SK-N-SH (cell line): ENCODE data around the gene AREL1.

Source experiments
- CTCF ChIP-seq: fragments of 200-600 bp; sonication (generic); IDR thresholded peaks from 2 replicates; pipeline ENCODE4 v1.6.1; 2017; ENCODE audit warnings: antibody characterized with exemption, mild to moderate bottlenecking, moderate library complexity
- JUND ChIP-seq: IDR thresholded peaks from 2 replicates; pipeline ENCODE4 v1.4.0; 2012
- MAX ChIP-seq: IDR thresholded peaks from 2 replicates; pipeline ENCODE4 v1.4.0; 2012; ENCODE audit warnings: low read depth
- RCOR1 ChIP-seq: fragments of 150-350 bp; IDR thresholded peaks from 2 replicates; pipeline ENCODE4 v1.6.1; 2017; ENCODE audit warnings: antibody characterized with exemption, low read length
- REST ChIP-seq: IDR thresholded peaks from 2 replicates; pipeline ENCODE4 v1.6.1; 2012; ENCODE audit warnings: mild to moderate bottlenecking, low read depth, low read length, moderate library complexity
- SIN3A ChIP-seq: IDR thresholded peaks from 2 replicates; pipeline ENCODE4 v1.6.1; 2012; ENCODE audit warnings: low read depth, mild to moderate bottlenecking, low read length, moderate library complexity, borderline replicate concordance
- TCF12 ChIP-seq: IDR thresholded peaks from 2 replicates; pipeline ENCODE4 v1.4.0; 2012
- USF1 ChIP-seq: IDR thresholded peaks from 2 replicates; pipeline ENCODE4 v1.4.0; 2012; ENCODE audit warnings: low read depth, borderline replicate concordance

- TF ChIP-seq CTCF (no peak), SIN3A (no peak), REST (no peak), USF1 (no peak), RCOR1 (no peak), JUND (no peak), MAX (no peak), TCF12 (no peak)
These were observed 92.0 kb downstream of the AREL1 start for GRCh38 chr14:74620923-74621322.
